Osteoblast (primary cell): Measurements from ENCODE around the gene SLC39A13. TPM values are rescaled to one million over a fixed set of nuclear protein-coding genes. Genes with fewer than 3 reads are reported as not detected.
A peak's percentile ranks its signal among the peaks of the same experiment; 100 is the strongest.

Experiments
- DNase-seq: peaks from one replicate; pipeline ENCODE4 v3.0.0; 2011; ENCODE audit warnings: low spot score, mixed read lengths; ENCODE audit not compliant: insufficient read length; ENCODE audit errors: missing footprints
- H2AFZ ChIP-seq: 2 replicates; pipeline ENCODE4 v1.6.0; 2011; ENCODE audit warnings: mild to moderate bottlenecking, low read length
- H3K27ac ChIP-seq: 2 replicates; pipeline ENCODE4 v1.5.1; 2011; ENCODE audit warnings: mild to moderate bottlenecking, low read depth, low read length, moderate library complexity
- H3K27me3 ChIP-seq: 2 replicates; pipeline ENCODE4 v1.6.0; 2012; ENCODE audit warnings: mild to moderate bottlenecking, control low read depth, inconsistent platforms, low read length, moderate library complexity; ENCODE audit not compliant: insufficient read depth
- H3K36me3 ChIP-seq: 2 replicates; pipeline ENCODE4 v1.5.1; 2011; ENCODE audit warnings: mild to moderate bottlenecking, low read length, control low read depth, moderate library complexity; ENCODE audit not compliant: insufficient read depth
- H3K4me1 ChIP-seq: 2 replicates; pipeline ENCODE4 v1.5.1; 2011; ENCODE audit warnings: mild to moderate bottlenecking, low read length, control low read depth, moderate library complexity; ENCODE audit not compliant: insufficient read depth
- H3K4me2 ChIP-seq: 2 replicates; pipeline ENCODE4 v1.6.0; 2011; ENCODE audit warnings: mild to moderate bottlenecking, low read length; ENCODE audit not compliant: insufficient read depth
- H3K4me3 ChIP-seq: fragments of 200-600 bp; sonication (generic); 3 replicates; pipeline ENCODE4 v1.5.1; 2012; ENCODE audit warnings: mild to moderate bottlenecking, low read length, inconsistent platforms; ENCODE audit not compliant: insufficient read depth
- H3K79me2 ChIP-seq: 2 replicates; pipeline ENCODE4 v1.6.0; 2012; ENCODE audit warnings: mild to moderate bottlenecking, low read length, control low read depth, inconsistent platforms; ENCODE audit not compliant: insufficient read depth
- H3K9me3 ChIP-seq: 2 replicates; pipeline ENCODE4 v1.5.1; 2011; ENCODE audit warnings: low read depth, low read length, control low read depth
- H4K20me1 ChIP-seq: 2 replicates; pipeline ENCODE4 v1.6.0; 2012; ENCODE audit warnings: mild to moderate bottlenecking, low read length, control low read depth; ENCODE audit not compliant: insufficient read depth
- total RNA-seq: library from RNA; depleted of rRNA; stranded (reverse); fragments of >200 nt; gene quantifications from 2 replicates; pipeline ENCODE4 v1.2.3, GENCODE V29; 2012
- TF ChIP-seq, protein P1 (sequence below): IDR thresholded peaks from 2 replicates; pipeline ENCODE4 v1.5.1; 2011; ENCODE audit warnings: mild to moderate bottlenecking, low read depth, low read length, moderate library complexity; ENCODE audit errors: extremely low read depth

Gene SLC39A13
- total RNA-seq, 1 donor, result 78.9 TPM

DNA sequence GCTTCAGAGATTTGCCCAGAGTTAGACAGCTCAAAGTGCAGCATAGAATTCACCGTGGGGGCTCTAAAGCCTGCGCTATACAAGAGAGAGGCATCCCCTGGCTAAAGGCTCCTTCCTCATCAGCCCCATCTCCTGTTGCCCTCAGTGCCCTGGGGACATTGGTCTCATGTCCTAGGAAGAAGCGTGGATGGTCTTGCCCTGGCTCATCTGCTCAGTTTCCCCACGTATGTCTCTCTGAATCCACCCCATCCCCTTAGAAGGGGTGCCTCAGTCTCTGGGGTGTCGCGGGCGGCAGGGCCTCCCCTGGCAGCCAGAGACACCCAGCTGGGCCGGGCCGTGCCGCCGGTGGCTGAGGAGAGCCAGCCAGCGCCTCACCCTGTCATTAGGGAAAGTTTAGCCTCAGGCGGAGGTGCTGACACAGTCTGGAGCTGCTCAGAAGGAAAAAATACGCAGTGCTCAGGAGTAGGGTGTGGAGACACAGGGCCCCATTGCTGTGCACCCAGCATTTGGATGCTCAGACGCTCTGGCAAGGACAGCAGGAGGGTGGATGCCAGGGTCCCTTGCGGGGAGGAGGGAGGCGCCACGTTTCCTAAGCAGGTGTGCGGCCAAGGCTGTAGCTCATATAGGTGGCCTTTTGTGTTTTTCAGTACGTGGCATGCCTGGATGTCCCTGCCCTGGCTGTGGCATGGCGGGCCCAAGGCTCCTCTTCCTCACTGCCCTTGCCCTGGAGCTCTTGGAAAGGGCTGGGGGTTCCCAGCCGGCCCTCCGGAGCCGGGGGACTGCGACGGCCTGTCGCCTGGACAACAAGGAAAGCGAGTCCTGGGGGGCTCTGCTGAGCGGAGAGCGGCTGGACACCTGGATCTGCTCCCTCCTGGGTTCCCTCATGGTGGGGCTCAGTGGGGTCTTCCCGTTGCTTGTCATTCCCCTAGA lies 1.3 kb downstream of the SLC39A13 start:
- Histone ChIP-seq H3K4me2 (peak overlapping the region; percentile 100), H3K9me3 (no peaks in the 10 kb centered on the region), H3K79me2 (peaks cover 37% of the 10 kb centered on the region), H2AFZ (no peak overlapping the region), H3K27me3 (no peaks in the 10 kb centered on the region), H3K4me1 (peaks cover 47% of the 10 kb centered on the region), H3K4me3 (peak overlapping the region; percentile 99), H3K36me3 (peaks cover 30% of the 10 kb centered on the region), H4K20me1 (peaks cover 30% of the 10 kb centered on the region), H3K27ac (peak overlapping the region; percentile 98)
- peak; percentile 89 for DNase-seq
- TF ChIP-seq, protein P1, sequence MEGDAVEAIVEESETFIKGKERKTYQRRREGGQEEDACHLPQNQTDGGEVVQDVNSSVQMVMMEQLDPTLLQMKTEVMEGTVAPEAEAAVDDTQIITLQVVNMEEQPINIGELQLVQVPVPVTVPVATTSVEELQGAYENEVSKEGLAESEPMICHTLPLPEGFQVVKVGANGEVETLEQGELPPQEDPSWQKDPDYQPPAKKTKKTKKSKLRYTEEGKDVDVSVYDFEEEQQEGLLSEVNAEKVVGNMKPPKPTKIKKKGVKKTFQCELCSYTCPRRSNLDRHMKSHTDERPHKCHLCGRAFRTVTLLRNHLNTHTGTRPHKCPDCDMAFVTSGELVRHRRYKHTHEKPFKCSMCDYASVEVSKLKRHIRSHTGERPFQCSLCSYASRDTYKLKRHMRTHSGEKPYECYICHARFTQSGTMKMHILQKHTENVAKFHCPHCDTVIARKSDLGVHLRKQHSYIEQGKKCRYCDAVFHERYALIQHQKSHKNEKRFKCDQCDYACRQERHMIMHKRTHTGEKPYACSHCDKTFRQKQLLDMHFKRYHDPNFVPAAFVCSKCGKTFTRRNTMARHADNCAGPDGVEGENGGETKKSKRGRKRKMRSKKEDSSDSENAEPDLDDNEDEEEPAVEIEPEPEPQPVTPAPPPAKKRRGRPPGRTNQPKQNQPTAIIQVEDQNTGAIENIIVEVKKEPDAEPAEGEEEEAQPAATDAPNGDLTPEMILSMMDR, result no peak

DNA sequence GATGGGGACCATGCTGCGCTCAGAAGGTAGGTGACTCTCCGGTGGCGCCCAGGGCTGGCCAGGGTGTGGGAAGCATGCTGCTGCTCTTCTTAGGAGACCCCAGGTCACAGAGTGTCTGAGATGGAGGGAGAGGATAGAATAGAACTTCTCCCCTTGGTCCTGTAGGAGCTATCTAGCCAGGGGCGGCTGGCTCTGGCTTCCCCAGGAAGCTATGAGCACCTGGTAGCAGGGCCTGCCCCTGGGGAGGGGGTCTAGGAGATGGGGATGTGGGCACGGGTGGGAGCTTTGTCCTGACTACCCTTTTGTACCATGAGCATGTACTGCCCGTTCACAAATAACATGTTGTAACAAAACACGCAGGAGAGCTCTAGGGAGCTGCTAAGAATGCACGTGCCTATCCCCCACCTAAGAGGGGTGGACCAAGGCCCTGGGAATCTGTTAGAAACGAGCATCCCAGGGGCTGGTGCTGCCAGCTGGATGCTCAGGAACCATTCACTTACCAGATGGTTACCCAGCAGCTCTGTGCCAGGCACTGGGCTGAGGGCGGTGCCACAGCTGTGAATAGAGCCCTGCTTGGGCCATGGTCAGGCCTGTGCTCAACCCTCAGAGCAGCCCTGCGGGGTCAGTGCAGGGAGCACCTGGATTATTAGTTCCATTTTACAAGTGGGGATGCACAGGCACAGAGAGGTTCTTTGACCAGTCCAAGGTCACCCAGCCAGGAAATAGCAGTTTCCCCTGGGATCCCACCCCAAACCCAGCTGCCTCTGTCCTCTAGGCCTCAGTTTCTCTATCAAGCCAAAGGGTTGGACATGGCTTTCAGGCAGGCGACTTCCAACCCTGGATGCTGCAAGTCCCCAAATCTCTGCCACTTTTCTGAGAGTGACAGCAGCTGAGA lies 2.2 kb downstream of the SLC39A13 start:
- DNase-seq, result peak; percentile 69
- Histone ChIP-seq H2AFZ (no peak overlapping the region), H3K4me2 (peak overlapping the region; percentile 100), H3K9me3 (no peaks in the 10 kb centered on the region), H3K4me1 (peaks cover 51% of the 10 kb centered on the region), H4K20me1 (peaks cover 30% of the 10 kb centered on the region), H3K79me2 (peaks cover 41% of the 10 kb centered on the region), H3K36me3 (peaks cover 37% of the 10 kb centered on the region), H3K27ac (no peak overlapping the region), H3K4me3 (peak overlapping the region; percentile 99), H3K27me3 (no peaks in the 10 kb centered on the region)
- TF ChIP-seq, protein P1, result no peak

DNA sequence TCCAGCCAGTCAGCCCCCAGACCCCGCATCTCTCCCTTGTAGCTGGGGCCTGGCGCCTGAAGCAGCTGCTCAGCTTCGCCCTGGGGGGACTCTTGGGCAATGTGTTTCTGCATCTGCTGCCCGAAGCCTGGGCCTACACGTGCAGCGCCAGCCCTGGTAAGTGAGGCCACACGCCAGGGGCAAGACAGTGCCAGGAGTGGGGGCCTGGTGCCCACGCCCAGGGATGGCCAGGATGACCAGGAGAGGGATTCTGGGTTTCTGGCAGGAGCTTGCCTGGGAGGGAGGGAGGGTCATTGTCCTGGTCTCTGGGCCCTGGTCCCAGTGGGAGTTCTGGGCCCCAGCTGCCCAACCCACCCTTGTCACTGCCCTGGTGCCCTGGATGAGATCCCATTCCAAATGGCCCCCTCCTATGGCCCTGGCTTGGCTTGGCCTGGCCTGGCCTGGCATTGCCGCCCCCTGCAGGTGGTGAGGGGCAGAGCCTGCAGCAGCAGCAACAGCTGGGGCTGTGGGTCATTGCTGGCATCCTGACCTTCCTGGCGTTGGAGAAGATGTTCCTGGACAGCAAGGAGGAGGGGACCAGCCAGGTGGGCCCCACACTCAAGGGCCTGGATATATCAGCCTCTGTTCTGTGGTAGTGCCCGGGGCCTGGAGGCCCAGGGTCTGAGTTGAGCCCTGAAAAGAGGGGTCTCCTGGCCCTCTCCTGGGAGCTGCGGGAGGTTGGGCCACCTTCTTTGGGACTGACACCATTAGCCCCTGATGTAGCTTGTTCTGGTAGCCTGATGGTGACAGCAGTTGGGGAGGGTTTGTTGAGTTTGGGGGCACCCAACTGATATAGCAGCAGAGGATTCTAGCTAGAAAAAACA lies 3.7 kb downstream of the SLC39A13 start:
- no peak overlapping the region for H3K4me2 ChIP-seq
- no peaks in the 10 kb centered on the region for H3K9me3 ChIP-seq
- TF ChIP-seq, protein P1, result peak; percentile 73
- H3K36me3 ChIP-seq, result peaks cover 42% of the 10 kb centered on the region
- peaks cover 41% of the 10 kb centered on the region for H3K79me2 ChIP-seq
- peaks cover 62% of the 10 kb centered on the region for H3K4me1 ChIP-seq
- H2AFZ ChIP-seq, result no peak overlapping the region
- no peak overlapping the region for H3K27ac ChIP-seq
- H4K20me1 ChIP-seq, result peaks cover 30% of the 10 kb centered on the region
- H3K4me3 ChIP-seq, result no peak overlapping the region
- DNase-seq, result peak; percentile 97
- no peaks in the 10 kb centered on the region for H3K27me3 ChIP-seq
